Cardiac septum (tissue), 1 donor: ENCODE data around the gene MOBP. TPM values are rescaled to one million over a fixed set of nuclear protein-coding genes. Genes with fewer than 3 reads are reported as not detected.
"Not testable (repeated sequence)": the region's sequence is repeated elsewhere in the genome, so short reads cannot be mapped to it uniquely, and the experiment has no call there.

Source experiments
- DNase-seq: peaks from one replicate; pipeline ENCODE4 v3.0.0-alpha.2; 2020; ENCODE audit warnings: low spot score
- intact Hi-C: fragments of 100-400 bp; cut with DNase I; formaldehyde crosslinking; loops from one replicate; pipeline ENCODE4 v1.14.0; 2022
- total RNA-seq: library from RNA; stranded (reverse); fragmentation: NEBNext Ultra II Directional; extraction: Animal tissue kit (Norgen Biotek cat#: 25700); gene quantifications from one replicate; pipeline ENCODE4 v1.2.1, GENCODE V29; 2021
- donor health status: DM: no; HTN: no; CAD: no.

Gene MOBP
- total RNA-seq, 1 donor from 2014 or later: 0.08 TPM

DNA sequence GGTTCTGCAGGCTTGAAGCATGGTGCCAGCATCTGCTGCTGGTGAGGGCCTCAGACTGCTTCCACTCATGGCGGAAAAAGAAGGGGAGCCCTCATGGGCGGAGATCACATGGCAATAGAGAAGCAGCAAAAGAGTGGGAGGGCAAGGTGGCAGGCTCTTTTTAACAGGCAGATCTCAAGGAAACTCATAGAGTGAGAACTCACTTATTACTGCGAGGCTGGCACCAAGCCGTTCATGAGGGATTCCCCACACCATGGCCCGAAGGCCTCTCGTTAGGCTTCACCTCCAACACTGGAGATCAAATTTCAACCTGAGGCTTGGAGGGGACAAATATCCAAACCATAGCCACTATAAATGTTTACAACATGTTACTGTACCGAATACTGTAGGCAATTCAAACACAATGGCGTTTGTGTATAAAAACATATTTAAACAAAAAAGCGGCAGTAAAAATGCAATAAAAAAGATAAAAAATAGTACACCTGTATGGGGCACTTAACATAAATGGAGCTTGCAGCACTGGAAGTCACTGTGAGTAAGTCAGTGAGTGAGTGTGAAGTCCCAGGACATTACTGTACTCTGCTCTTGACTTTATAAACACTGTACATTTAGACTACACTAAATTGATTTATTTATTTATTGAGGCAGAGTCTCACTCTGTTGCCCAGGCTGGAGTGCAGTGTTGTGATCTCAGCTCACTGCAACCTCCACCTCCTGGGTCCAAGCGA, 18.8 kb upstream of the MOBP start:
- DNase-seq: no peak
- intact Hi-C loops: loop anchor here (2.0 kb wide), 1 partner anchor 50 kb away; no protein-coding TSS in a partner anchor

DNA sequence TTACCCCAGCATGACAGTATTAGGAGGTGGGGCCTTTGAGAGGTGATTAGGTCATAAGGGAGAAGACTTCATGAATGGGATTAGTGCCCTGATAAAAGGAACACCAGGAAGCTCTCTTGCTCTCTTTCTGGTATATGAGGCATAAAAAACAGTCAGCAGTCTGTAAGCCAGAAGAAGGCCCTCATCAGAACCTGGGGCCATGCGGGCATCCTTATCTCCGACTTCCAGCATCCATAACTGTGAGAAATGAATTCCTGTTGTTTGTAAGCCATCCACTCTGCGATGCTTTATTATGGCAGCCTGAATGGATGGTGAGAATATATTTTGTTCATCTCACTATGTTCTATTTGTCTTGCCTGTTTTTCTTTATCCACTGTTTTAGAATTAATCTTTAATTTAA, 17.7 kb upstream of the MOBP start:
- DNase-seq: no peak
- intact Hi-C loops: loop anchor here (2.0 kb wide), 1 partner anchor 49 kb away; no protein-coding TSS in a partner anchor

DNA sequence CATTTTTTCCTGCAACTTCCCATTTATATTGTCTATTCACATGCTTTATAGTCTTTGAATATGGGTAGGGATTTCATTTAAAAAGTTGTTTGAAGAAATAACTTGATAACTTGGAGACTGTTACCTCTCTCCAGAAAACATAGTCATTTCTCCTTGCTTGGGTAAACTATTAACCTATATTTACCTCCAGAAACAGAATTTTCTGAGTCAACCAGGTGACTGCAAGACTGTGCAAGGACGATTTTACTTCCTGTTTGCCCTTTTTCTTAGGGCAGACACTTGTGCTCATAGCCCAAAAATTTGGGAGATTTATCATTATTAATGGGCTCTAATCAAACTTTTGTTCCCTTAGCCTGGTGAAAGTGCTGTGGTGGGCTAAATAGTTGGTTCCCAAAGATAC, 14.3 kb upstream of the MOBP start:
- DNase-seq: no peak
- intact Hi-C loops: no loop called here

DNA sequence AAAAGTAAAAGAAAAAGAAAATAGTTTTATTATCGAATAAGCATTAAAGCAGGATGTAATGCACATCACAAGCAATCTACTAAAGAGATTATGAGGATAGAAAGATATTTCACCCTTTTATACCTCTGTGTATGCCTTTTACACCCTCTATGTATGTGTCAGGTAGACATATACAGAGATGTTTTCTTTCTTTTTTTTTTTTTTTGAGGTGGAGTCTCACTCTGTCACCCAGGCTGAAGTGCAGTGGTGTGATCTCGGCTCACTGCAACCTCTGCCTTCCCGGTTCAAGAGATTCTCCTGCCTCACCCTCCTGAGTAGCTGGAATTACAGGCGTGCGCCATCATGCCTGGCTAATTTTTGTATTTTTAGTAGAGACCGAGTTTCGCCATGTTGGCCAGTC, 13.6 kb upstream of the MOBP start:
- intact Hi-C loops, DNase-seq: not testable (repeated sequence)

DNA sequence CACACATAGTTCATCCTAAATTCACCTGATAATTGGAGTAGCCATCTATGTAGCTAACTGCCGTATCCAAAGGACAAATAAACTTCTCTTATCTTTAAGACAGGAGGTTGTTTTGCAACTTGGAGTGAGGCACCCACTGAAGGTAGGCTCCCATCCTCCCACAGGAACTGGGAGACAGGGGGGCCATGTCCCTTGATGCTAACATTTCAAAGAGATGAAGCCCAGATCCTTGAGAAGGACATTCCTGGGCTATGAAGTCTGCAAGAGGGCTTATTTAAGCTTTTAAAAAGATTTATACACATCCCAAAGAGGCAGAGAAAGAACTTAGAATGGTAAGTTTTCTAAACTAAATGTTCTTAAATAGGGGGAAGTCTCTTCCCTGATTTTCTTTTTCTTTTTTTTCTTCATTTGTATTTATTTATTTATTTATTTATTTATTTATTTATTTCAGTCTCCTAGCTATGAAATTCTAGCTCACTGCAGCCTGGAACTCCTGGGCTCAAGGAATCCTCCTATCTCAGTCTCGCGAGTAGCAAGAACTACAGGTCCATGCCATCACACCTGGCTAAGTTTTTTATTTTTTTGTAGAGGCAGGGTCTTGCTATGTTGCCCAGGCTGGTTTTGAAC, 12.8 kb upstream of the MOBP start:
- no peak for DNase-seq
- intact Hi-C loops: no loop called here

DNA sequence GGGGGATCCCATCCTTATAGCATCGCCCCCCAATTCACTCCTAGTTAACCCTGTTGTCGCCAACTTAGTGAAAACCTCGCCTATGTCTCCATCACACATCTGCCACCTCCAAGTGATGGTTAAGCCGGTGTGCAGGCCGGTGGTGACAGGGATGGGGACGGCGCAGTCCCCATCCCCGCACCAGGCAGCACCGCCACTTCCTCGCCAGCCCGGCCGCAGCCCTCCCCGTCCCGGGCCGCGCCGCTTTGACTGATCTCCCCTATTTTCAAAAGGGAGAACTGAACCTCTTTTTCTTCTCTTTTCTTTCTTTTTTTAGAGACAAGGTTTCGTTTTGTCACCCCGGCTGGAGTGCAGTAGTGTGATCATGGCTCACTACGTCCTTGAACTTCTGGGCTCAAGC, 11.3 kb upstream of the MOBP start:
- no peak for DNase-seq
- intact Hi-C loops: no loop called here

DNA sequence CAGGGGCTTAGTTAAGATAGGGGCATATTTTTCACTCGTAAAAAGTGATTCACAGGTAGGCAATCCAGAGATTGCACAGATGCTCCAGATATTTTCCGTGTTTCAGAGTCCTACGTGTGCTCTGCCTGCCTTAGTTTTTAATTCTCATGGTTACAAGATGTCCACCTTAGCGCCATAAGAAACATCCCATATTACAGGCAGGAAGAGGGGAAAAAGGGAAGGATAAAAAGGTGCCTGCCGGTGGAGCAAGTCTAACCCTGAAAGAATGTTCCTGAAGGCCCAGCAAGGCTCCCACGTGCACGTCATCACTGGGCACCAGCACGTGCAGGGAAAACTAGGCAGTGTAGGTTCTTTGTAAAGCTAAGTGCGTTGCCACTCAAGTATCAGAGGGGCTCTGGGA, 10.1 kb upstream of the MOBP start:
- intact Hi-C loops: no loop called here
- DNase-seq: no peak

DNA sequence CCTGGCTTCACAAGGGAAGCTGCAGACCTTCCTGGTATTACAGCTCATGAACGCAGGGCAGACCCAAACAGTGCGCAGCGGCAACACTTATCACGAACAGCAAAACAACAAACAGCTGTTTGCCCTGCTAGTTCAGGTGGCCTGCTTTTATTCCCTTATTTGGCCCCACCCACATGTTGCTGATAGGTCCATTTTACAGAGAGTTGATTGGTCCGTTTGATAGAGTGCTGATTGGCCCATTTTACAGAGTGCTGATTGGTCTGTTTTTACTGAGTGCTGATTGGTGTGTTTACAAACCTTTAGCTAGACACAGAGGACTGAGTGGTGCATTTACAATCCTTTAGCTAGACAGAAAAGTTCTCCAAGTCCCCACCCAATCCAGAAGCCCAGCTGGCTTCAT, 8.9 kb upstream of the MOBP start:
- DNase-seq, intact Hi-C loops: not testable (repeated sequence)

DNA sequence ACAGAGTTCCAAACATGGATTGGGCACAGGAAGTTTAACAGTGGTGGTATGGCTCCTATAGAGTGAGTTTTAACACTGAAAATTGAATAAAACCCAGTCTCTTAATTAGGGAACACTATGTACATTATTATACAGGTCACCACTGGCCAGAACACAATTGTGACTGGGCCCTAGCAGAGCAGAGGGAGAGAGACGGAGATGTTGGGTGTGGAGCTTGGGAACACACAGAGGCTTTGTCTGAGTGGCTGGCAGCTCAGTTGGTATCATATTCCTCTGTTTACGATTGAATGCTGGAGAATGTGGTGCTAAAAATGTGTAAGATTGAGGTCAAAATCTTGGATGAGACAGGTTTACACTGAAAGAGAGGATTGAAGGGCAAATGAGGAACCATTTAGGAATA, 6.8 kb upstream of the MOBP start:
- intact Hi-C loops: no loop called here
- DNase-seq: no peak

DNA sequence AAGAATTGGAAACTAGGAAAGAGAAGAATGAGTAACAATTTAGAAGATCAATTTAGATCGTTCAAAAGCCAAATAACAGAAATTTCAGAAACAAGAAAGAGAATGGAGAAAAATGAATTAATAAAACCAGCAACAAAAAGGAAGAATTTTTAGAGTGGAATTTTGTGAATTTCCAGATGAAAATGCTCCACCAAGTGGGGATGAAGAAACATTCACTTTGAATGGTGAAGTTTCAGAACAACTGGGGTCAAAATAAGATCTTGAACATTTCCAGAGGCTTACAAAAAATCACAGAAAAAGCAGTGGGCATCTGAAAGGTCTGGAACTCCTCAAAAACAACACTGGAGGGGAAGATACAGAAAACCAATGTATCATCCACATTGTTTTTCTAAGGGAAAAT, 4.2 kb upstream of the MOBP start:
- intact Hi-C loops: no loop called here
- no peak for DNase-seq

DNA sequence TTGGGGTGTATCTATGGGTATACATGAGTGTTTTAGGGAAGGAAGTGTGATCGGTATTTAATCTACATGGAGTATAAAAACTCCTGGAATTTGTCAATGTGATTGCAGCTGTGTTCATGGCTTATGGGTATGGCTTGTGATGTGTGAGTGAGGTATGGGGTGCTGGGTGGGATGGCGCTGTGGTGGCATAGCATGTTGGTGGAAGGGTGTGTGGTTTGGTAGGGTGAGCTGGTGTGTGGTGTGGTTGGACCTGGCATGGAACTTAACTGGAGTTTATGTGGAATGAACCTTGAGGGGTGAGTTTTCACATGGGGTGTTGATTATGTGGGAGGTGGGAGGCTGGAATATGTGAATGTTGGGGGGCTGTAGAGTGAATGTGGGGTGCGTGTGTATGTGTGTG, 492 bp upstream of the MOBP start:
- intact Hi-C loops: no loop called here
- no peak for DNase-seq

DNA sequence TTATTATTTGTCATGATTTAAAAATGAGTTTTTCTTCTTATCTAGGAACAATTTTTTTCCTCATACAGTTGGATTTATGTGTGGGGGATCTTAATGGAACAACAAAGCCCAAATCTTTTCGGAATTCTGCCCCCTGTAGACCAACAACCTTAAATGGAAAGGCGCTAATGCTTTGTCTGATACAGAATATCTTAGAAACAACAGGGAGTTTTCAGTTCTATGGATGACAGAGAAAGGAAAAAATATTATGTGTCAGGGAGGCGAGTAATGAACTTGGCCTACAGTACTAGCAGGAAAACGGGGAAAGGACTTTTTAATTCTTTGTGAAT, 592 bp downstream of the MOBP start:
- intact Hi-C loops: no loop called here
- no peak for DNase-seq

DNA sequence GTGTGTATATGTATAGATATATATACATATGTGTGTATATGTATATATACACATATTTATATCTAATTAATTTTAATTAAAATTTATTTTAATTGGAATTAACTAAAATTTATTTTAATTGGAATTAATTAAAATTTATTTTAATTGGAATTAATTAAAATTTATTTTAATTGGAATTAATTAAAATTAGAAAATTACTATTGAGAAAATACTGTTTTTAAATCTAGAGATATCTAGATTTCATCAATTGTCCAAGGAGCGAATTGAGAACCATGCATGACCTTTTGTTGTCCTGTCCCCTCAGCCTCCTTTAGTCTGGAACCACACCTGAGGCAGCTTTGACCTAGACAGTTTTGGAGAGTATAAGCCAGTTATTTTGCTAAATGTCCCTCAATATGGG, 1.8 kb downstream of the MOBP start:
- intact Hi-C loops: no loop called here
- DNase-seq: no peak

DNA sequence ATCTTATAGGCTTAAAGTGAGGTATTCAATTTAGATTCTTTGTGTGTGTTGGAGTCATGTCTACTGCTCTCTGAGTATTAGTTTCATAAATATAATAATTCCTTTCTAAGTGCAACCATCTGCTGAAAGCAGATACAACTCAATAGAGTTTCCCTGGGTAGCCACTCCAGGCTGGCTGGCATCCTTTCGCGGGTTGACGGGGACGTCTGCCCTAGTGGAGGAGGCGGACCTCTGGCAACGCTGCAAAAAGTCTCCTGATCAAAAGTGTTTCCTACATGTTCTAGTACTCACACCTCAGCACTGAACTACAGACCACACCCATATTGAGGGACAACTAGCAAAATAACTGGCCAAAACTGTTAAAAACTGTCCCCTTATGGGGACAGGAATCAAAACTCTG, 2.5 kb downstream of the MOBP start:
- intact Hi-C loops: no loop called here

DNA sequence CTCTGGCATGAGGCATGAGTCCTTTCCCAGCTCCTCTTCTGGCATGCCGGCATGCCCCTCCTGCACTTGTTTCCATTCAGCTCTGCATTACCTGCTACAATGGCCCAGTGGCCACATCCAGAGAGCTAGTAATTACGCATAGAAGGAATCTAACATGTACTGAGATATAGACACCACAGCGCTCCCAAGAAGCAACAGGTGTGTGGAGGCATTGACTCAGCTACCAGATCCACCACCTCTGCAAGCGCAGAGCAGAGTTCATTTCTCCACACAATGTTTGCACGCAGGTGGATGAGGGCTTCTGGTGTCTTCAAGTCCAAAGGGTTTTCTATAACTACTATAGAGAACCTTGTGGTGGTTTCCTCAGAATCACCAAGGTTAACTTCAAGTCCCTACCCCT, 4.2 kb downstream of the MOBP start:
- intact Hi-C loops: no loop called here
- no peak for DNase-seq

More for the DNA sequence above, 2.5 kb downstream of the MOBP start:
- DNase-seq: no peak

DNA sequence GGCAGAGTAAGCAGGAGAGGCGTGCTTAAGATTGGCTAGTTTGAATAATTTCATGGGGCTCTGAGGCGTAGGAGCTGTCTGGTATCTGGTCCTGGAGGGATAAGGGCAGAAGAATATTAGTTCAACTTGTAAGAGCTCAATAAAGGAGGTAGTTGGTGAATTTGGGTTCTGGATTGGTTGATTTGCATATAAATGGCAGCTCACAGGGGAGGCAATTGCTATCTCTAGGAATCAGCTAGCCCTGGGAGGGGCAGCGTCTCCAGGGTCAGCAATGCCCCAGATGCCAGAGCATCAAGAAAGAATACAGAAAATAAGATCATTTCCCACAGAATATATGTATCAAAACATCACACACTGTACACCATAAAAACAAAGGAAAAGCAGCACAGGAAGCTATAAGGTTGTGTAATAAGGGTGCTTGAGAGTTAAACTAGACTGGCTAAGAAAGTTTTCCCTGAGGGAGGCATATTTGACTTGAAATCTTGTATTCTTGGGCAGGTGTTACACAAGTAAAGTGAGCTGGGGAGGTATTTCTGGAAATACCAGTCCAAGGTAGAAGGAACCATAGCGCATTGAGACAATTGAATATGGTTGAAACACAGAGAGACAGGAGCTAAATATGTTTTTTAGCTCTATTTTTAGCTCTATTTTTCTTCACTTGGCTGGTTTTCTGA, 6.1 kb downstream of the MOBP start:
- intact Hi-C loops: no loop called here
- no peak for DNase-seq

DNA sequence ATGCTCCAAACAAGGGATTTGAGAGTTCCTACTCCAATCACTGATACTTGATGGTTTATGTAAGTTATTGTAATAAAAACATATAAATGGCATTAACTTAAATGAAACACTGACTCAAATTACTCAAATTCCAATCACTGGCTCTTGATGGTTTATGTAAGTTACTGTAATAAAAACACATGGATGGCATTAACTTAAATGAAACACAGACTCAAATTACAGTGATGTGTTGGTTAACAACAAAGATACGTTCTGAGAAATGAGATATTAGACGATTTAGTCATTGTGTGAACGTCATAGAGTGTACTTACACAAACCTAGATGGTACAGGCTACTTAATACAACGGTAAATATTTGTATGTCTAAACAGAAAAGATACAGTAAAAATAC, 6.6 kb downstream of the MOBP start:
- intact Hi-C loops: no loop called here
- no peak for DNase-seq

DNA sequence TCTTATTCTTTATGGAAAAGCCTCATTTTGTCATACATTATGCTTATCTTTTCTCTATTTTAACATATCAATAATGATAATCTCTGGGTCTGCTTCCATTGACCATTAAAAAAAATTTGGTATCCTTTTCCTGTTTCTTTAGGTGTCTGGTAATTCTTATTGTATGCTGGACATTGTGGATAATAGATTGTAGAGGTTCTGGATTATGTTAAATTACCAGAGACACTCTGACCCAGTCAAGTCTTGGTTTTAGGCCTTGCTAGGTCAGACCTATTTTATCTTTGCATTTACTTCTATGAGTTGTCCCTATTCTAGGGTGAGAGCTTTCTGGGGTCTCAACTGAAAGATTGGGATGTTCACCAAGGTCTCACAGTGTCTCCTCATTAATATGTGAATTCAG, 9.3 kb downstream of the MOBP start:
- no peak for DNase-seq
- intact Hi-C loops: no loop called here

DNA sequence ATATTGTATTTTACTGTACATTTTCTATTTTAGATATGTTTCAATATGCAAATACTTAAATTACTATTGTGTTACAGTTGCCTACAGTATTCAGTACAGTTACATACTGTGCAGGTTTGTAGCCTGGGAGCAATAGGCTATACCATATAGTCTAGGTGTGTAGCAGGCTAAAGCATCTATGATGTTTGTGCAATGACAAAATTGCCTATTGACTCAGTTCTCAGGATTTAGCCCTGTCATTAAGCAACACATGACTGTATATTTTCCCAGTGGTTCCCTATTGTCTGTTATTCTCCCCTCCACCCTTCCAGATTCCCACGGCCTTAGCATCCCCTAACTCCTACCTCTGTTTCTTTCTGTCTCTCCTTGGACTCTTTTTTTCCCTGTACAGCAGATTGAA, 10.7 kb downstream of the MOBP start:
- DNase-seq: no peak
- intact Hi-C loops: no loop called here

DNA sequence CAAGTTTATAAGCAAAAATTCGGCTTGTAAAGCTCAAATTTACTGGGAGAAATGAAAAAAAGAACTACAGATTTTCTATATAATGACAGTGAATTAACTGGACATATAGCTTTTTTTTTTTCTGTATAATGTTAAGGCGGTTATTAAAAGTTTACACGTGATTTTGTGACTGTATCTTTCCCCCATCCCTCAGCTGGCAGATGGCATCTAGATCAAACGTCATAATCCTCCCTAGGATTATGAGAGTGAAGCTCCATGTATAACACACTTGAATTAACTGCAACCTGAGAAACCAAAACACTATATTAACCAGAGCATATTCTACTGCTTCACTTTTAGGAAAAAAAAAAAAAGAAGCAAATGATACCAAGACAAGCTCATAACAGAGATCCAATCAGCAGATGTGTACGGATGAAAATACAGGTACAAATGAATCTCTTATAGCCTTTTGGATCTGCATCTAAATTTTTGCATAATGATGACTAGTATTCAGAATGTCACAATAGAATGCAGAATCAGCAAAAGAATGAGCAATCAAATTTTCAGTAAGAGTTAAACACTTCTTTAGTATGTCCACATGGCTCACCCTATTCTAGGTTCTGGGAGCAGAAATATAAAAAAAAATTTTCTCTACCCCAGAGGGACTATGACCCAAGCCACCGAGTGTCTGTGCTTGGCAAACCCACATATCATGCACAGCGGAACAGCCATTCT, 12.4 kb downstream of the MOBP start:
- intact Hi-C loops: no loop called here

DNA sequence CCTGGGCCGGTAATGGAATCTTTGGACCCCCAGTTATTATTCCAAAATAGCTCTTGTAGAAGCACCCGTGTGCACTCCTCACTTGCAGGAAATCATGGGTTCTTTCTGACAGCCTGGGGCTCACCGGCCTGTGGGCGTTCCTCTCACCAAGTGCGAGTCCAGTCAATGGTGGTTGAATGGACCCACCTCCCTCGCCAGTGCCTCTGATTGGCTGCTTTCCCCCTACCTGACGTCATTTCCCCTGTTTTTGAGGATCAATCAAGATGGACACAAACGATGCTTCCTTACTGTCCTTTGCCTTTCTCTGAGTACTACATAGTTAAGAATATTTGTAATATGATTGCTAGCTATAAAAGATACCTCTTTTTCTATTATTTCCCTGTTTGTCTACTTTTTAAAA, 18.1 kb downstream of the MOBP start:
- intact Hi-C loops: no loop called here
- no peak for DNase-seq

More for the DNA sequence above, 12.4 kb downstream of the MOBP start:
- no peak for DNase-seq
